Mesendoderm (in vitro differentiated cells): ENCODE data around the gene MRPL48.
"Not testable (repeated sequence)": the region's sequence is repeated elsewhere in the genome, so short reads cannot be mapped to it uniquely, and the experiment has no call there.

Experiments
- DNase-seq: peaks from one replicate; pipeline ENCODE4 v3.0.0; 2013
- H2AK5ac ChIP-seq: 2 replicates; pipeline ENCODE4 v1.6.1; 2013; ENCODE audit warnings: low read length, inconsistent platforms
- H2BK120ac ChIP-seq: 2 replicates; pipeline ENCODE4 v1.6.1; 2013; ENCODE audit warnings: low read depth, mild to moderate bottlenecking, low read length, moderate library complexity, mixed read lengths
- H2BK15ac ChIP-seq: replicated peaks from 2 replicates; pipeline ENCODE4 v1.6.1; 2013; ENCODE audit warnings: low read depth, mild to moderate bottlenecking, moderate library complexity
- H2BK5ac ChIP-seq: 2 replicates; pipeline ENCODE4 v1.6.1; 2013; ENCODE audit warnings: low read length, inconsistent platforms
- H3K18ac ChIP-seq: 2 replicates; pipeline ENCODE4 v1.6.1; 2013; ENCODE audit warnings: mild to moderate bottlenecking, low read length, mixed read lengths
- H3K23ac ChIP-seq: one replicate; pipeline ENCODE4 v1.6.1; 2013; ENCODE audit warnings: low read length
- H3K27ac ChIP-seq: 2 replicates; pipeline ENCODE4 v1.5.1; 2013; ENCODE audit warnings: low read depth, mild to moderate bottlenecking, inconsistent platforms, low read length, moderate library complexity
- H3K27me3 ChIP-seq: 2 replicates; pipeline ENCODE4 v1.6.1; 2013; ENCODE audit warnings: low read length, control low read depth, mild to moderate bottlenecking, inconsistent platforms; ENCODE audit not compliant: insufficient read depth, poor library complexity
- H3K36me3 ChIP-seq: 2 replicates; pipeline ENCODE4 v1.6.1; 2013; ENCODE audit warnings: low read length, inconsistent platforms; ENCODE audit not compliant: control insufficient read depth, insufficient read depth
- H3K4ac ChIP-seq: one replicate; pipeline ENCODE4 v1.6.1; 2013; ENCODE audit warnings: low read depth, mild to moderate bottlenecking, low read length, moderate library complexity
- H3K4me1 ChIP-seq: 2 replicates; pipeline ENCODE4 v1.6.1; 2013; ENCODE audit warnings: low read depth, low read length, inconsistent platforms; ENCODE audit not compliant: control insufficient read depth
- H3K4me2 ChIP-seq: 2 replicates; pipeline ENCODE4 v1.6.1; 2013; ENCODE audit warnings: low read length
- H3K4me3 ChIP-seq: 2 replicates; pipeline ENCODE4 v1.5.1; 2013; ENCODE audit warnings: mild to moderate bottlenecking, low read length
- H3K56ac ChIP-seq: one replicate; pipeline ENCODE4 v1.6.1; 2013; ENCODE audit warnings: low read length
- H3K79me1 ChIP-seq: 2 replicates; pipeline ENCODE4 v1.6.1; 2013; ENCODE audit warnings: low read length, inconsistent platforms
- H3K79me2 ChIP-seq: 2 replicates; pipeline ENCODE4 v1.6.1; 2013; ENCODE audit warnings: mild to moderate bottlenecking, low read length; ENCODE audit not compliant: control insufficient read depth, insufficient read depth
- H3K9ac ChIP-seq: 2 replicates; pipeline ENCODE4 v1.6.1; 2013; ENCODE audit warnings: low read length, inconsistent platforms
- H4K5ac ChIP-seq: one replicate; pipeline ENCODE4 v1.6.1; 2013; ENCODE audit warnings: low read length
- H4K8ac ChIP-seq: one replicate; pipeline ENCODE4 v1.6.1; 2013; ENCODE audit warnings: low read depth, mild to moderate bottlenecking, control low read depth, low read length, moderate library complexity
- WGBS: extraction: QIAGEN DNeasy Blood & Tissue Kit; methylation state at CpG from one replicate; pipeline ENCODE4 v1.1.7; 2013; ENCODE audit warnings: low lambda C conversion rate, missing lambda C conversion rate; ENCODE audit not compliant: insufficient coverage; ENCODE audit errors: extremely low coverage; 5-methylcytosine and 5-hydroxymethylcytosine counted together

MRPL48 gene

GRCh38 chr11:73749118-73749517 is 38.6 kb upstream of the MRPL48 start:
- H3K56ac ChIP-seq = no peak overlapping the region
- no peaks in the 10 kb centered on the region for H3K4me1 ChIP-seq
- peaks cover 60% of the 10 kb centered on the region for H3K79me2 ChIP-seq
- no peak overlapping the region for H3K9ac ChIP-seq
- no peak for DNase-seq
- H3K36me3 ChIP-seq = no peaks in the 10 kb centered on the region
- H2BK5ac ChIP-seq = no peak overlapping the region
- no peak overlapping the region for H3K18ac ChIP-seq
- no peak overlapping the region for H3K23ac ChIP-seq
- H3K79me1 ChIP-seq = peaks cover 38% of the 10 kb centered on the region
- H3K4me3 ChIP-seq = no peak overlapping the region
- no peak overlapping the region for H2AK5ac ChIP-seq
- H2BK120ac ChIP-seq = no peak overlapping the region
- H4K8ac ChIP-seq = no peak overlapping the region
- no peak overlapping the region for H3K4ac ChIP-seq
- no peak overlapping the region for H2BK15ac ChIP-seq
- H3K4me2 ChIP-seq = no peak overlapping the region
- no peak overlapping the region for H3K27ac ChIP-seq
- H4K5ac ChIP-seq = no peak overlapping the region
- no CpG with 5 or more reads among the region's 7 CpGs for WGBS
- H3K27me3 ChIP-seq = no peaks in the 10 kb centered on the region

GRCh38 chr11:73750228-73750627 is 37.4 kb upstream of the MRPL48 start:
- Histone ChIP-seq H3K18ac (no peak overlapping the region), H4K5ac (no peak overlapping the region), H3K36me3 (no peaks in the 10 kb centered on the region), H2AK5ac (no peak overlapping the region), H3K4me2 (no peak overlapping the region), H4K8ac (no peak overlapping the region), H3K27me3 (no peaks in the 10 kb centered on the region), H3K79me1 (peaks cover 38% of the 10 kb centered on the region), H2BK5ac (no peak overlapping the region), H3K9ac (no peak overlapping the region), H3K79me2 (peaks cover 60% of the 10 kb centered on the region), H2BK120ac (no peak overlapping the region), H3K4me1 (no peaks in the 10 kb centered on the region), H3K4me3 (no peak overlapping the region), H3K23ac (no peak overlapping the region), H3K56ac (no peak overlapping the region), H2BK15ac (no peak overlapping the region), H3K4ac (no peak overlapping the region), H3K27ac (no peak overlapping the region)
- no peak for DNase-seq
- WGBS = no CpG with 5 or more reads among the region's 5 CpGs

- H3K9ac ChIP-seq, H2BK5ac ChIP-seq, H3K4me3 ChIP-seq, H4K8ac ChIP-seq, DNase-seq, H2BK15ac ChIP-seq, H2AK5ac ChIP-seq, H3K27me3 ChIP-seq, H3K56ac ChIP-seq, H3K4me2 ChIP-seq, H3K36me3 ChIP-seq, H2BK120ac ChIP-seq, H4K5ac ChIP-seq, H3K27ac ChIP-seq, H3K23ac ChIP-seq, H3K18ac ChIP-seq, H3K4me1 ChIP-seq, H3K4ac ChIP-seq: not testable (repeated sequence)
- Histone ChIP-seq H3K79me1 (peaks cover 39% of the 10 kb centered on the region), H3K79me2 (peaks cover 60% of the 10 kb centered on the region)
- WGBS = no CpG with 5 or more reads among the region's 4 CpGs
These were observed 36.8 kb upstream of the MRPL48 start for GRCh38 chr11:73750862-73751261.

DNA sequence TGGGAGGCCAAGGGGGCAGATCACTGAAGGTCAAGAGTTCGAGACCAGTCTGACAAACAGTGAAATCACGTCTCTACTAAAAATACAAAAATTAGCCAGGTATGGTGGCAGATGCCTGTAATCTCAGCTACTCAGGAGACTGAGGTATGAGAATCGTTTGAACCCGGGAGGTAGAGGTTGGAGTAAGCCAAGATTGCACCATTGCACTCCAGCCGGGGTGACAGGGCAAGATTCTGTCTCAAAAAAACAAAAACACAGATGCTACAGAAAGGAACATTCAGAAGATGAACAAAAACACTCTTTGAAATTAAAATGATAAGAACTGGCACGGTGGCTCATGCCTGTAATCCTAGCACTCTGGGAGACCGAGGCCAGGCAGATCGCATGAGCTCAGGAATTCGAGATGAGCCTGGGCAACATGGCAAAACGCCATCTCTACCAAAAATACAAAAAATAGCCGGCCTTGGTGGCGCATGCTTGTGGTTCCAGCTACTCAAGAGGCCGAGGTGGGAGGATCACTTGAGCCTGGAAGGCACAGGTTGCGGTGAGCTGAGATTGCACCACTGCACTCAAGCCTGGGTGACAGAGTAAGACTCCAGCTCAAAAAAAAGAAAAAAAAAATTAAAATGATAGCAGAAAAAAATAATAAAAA is 35.3 kb upstream of the MRPL48 start:
- DNase-seq = no peak
- H3K9ac ChIP-seq = no peak overlapping the region
- no peak overlapping the region for H4K5ac ChIP-seq
- no peak overlapping the region for H3K4ac ChIP-seq
- no peak overlapping the region for H4K8ac ChIP-seq
- H2BK15ac ChIP-seq = no peak overlapping the region
- H3K18ac ChIP-seq = no peak overlapping the region
- no peaks in the 10 kb centered on the region for H3K36me3 ChIP-seq
- no peak overlapping the region for H3K4me3 ChIP-seq
- H3K27me3 ChIP-seq = no peaks in the 10 kb centered on the region
- no peak overlapping the region for H2AK5ac ChIP-seq
- no peak overlapping the region for H3K27ac ChIP-seq
- H3K4me2 ChIP-seq = no peak overlapping the region
- peaks cover 62% of the 10 kb centered on the region for H3K79me2 ChIP-seq
- H3K23ac ChIP-seq = no peak overlapping the region
- H3K79me1 ChIP-seq = peaks cover 33% of the 10 kb centered on the region
- H3K4me1 ChIP-seq = no peaks in the 10 kb centered on the region
- no peak overlapping the region for H2BK5ac ChIP-seq
- no CpG with 5 or more reads among the region's 14 CpGs for WGBS
- no peak overlapping the region for H3K56ac ChIP-seq
- no peak overlapping the region for H2BK120ac ChIP-seq

GRCh38 chr11:73752903-73753302 is 34.8 kb upstream of the MRPL48 start:
- Histone ChIP-seq H2AK5ac (no peak overlapping the region), H3K4ac (no peak overlapping the region), H3K4me2 (no peak overlapping the region), H3K9ac (no peak overlapping the region), H3K79me1 (peaks cover 32% of the 10 kb centered on the region), H4K5ac (no peak overlapping the region), H2BK5ac (no peak overlapping the region), H3K56ac (no peak overlapping the region), H3K27me3 (no peaks in the 10 kb centered on the region), H3K4me3 (no peak overlapping the region), H3K4me1 (no peaks in the 10 kb centered on the region), H3K23ac (no peak overlapping the region), H2BK120ac (no peak overlapping the region), H3K27ac (no peak overlapping the region), H2BK15ac (no peak overlapping the region), H4K8ac (no peak overlapping the region), H3K79me2 (peaks cover 63% of the 10 kb centered on the region), H3K36me3 (no peaks in the 10 kb centered on the region), H3K18ac (no peak overlapping the region)
- WGBS = no CpG with 5 or more reads among the region's 7 CpGs
- DNase-seq = no peak

- Histone ChIP-seq H2BK120ac (no peak overlapping the region), H3K4me1 (no peaks in the 10 kb centered on the region), H3K9ac (no peak overlapping the region), H3K27me3 (no peaks in the 10 kb centered on the region), H3K4ac (no peak overlapping the region), H2BK5ac (no peak overlapping the region), H3K56ac (no peak overlapping the region), H3K4me3 (no peak overlapping the region), H4K5ac (no peak overlapping the region), H3K79me2 (peaks cover 64% of the 10 kb centered on the region), H3K79me1 (peaks cover 30% of the 10 kb centered on the region), H4K8ac (no peak overlapping the region), H2AK5ac (no peak overlapping the region), H3K4me2 (no peak overlapping the region), H3K18ac (no peak overlapping the region), H3K27ac (no peak overlapping the region), H3K23ac (no peak overlapping the region), H3K36me3 (no peaks in the 10 kb centered on the region), H2BK15ac (no peak overlapping the region)
- WGBS = no CpG with 5 or more reads among the region's 1 CpG
- no peak for DNase-seq
These were observed 33.7 kb upstream of the MRPL48 start for GRCh38 chr11:73753938-73754337.
